Upper lobe of right lung (tissue), 1 donor: ENCODE measurements around the gene MYG1. TPM values are rescaled to one million over a fixed set of nuclear protein-coding genes. Genes with fewer than 3 reads are reported as not detected.

Source experiments
- ATAC-seq: fragments of 200-7000 bp; cut with Tn5 transposase; one replicate; pipeline ENCODE4 v1.9.1; 2020; ENCODE audit warnings: mild to moderate bottlenecking, moderate library complexity
- DNase-seq: peaks from one replicate; pipeline ENCODE4 v3.0.0-alpha.2; 2020
- H3K27ac ChIP-seq: fragments of 200-600 bp; one replicate; pipeline ENCODE4 v1.8.0; 2022
- H3K27me3 ChIP-seq: fragments of 200-600 bp; one replicate; pipeline ENCODE4 v1.8.0; 2022; ENCODE audit warnings: mild to moderate bottlenecking
- H3K36me3 ChIP-seq: fragments of 200-600 bp; one replicate; pipeline ENCODE4 v1.8.0; 2022
- H3K4me1 ChIP-seq: fragments of 200-600 bp; one replicate; pipeline ENCODE4 v1.8.0; 2022
- H3K4me3 ChIP-seq: fragments of 200-600 bp; one replicate; pipeline ENCODE4 v1.8.0; 2022; ENCODE audit warnings: mild to moderate bottlenecking
- H3K9me3 ChIP-seq: fragments of 200-600 bp; one replicate; pipeline ENCODE4 v1.8.0; 2022
- intact Hi-C: fragments of 100-400 bp; cut with DNase I; formaldehyde crosslinking; loops from one replicate; pipeline ENCODE4 v1.11.0; 2022
- total RNA-seq: library from RNA; stranded (reverse); fragmentation: NEBNext Ultra II Directional; extraction: Animal tissue kit (Norgen Biotek cat#: 25700); gene quantifications from one replicate; pipeline ENCODE4 v1.2.1, GENCODE V29; 2021
- TF ChIP-seq, protein P1 (sequence below): fragments of 200-600 bp; IDR thresholded peaks from one replicate; pipeline ENCODE4 v1.8.0; 2022; ENCODE audit warnings: antibody characterized with exemption
- donor health status: DM: no; HTN: yes; CAD: no; lungs with severe emphysema.

Gene MYG1
- total RNA-seq, 1 donor from 2014 or later: 41.9 TPM

DNA sequence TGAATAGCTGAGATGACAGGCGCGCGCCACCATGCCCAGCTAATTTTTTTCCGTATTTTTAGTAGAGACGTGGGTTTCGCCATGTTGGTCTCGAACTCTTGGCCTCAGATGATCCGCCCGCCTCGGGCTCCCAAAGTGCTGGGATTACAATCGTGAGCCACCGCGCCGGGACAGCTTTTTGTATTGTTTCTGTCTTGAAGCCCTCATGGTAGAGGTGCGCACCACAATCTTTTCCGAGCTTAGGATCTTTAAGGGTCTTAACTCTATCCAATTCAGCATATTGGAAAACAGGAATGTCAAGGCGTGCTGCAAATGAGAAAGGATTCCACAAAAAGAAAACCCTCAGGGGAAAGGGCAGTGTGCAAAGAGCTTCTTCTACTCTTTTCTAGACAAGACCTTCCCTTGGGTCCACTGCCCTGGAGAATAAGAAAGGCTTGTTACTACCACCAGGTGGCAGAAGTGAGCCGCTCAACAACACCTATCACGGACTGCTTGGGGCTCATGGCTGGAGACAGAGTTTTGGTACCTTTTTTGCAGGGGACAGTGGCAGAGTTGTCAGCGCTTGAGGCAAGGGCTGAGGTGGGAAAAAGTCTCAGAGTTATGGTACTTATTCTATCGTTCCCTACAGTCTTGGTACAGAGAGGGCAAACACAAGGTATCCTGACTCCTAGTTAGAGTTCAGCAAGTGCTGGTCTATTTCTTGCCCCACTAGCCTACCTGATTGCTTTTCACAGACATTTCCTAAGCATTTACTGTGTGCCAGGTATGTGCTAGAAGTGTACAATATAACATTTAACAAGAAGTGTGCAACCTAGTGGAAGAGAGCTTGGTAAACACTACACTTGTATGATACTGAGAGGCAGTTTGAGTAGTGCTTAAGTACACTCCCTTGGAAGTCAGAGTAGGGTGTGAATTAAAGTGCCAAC, 53.1 kb downstream of the MYG1 start:
- intact Hi-C loops: loop anchor here (5.0 to 10.0 kb wide), 2 partner anchors 70 to 152 kb away; partner anchors contain the start of genes AMHR2, NPFF and TARBP2
- Histone ChIP-seq H3K4me3 (no peak overlapping the region), H3K9me3 (no peaks in the 10 kb centered on the region), H3K27ac (no peak overlapping the region), H3K4me1 (peaks cover 7% of the 10 kb centered on the region), H3K27me3 (no peaks in the 10 kb centered on the region), H3K36me3 (no peaks in the 10 kb centered on the region)
- DNase-seq (peak; percentile 76), ATAC-seq (peak; percentile 98)
- TF ChIP-seq, protein P1, sequence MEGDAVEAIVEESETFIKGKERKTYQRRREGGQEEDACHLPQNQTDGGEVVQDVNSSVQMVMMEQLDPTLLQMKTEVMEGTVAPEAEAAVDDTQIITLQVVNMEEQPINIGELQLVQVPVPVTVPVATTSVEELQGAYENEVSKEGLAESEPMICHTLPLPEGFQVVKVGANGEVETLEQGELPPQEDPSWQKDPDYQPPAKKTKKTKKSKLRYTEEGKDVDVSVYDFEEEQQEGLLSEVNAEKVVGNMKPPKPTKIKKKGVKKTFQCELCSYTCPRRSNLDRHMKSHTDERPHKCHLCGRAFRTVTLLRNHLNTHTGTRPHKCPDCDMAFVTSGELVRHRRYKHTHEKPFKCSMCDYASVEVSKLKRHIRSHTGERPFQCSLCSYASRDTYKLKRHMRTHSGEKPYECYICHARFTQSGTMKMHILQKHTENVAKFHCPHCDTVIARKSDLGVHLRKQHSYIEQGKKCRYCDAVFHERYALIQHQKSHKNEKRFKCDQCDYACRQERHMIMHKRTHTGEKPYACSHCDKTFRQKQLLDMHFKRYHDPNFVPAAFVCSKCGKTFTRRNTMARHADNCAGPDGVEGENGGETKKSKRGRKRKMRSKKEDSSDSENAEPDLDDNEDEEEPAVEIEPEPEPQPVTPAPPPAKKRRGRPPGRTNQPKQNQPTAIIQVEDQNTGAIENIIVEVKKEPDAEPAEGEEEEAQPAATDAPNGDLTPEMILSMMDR: peak; percentile 90

- Histone ChIP-seq H3K36me3 (no peaks in the 10 kb centered on the region), H3K27me3 (no peaks in the 10 kb centered on the region), H3K4me1 (peaks cover 7% of the 10 kb centered on the region), H3K4me3 (no peak overlapping the region), H3K9me3 (no peaks in the 10 kb centered on the region), H3K27ac (no peak overlapping the region)
- TF ChIP-seq, protein P1: no peak
- no peak for DNase-seq
- peak; percentile 41 for ATAC-seq
- intact Hi-C loops: loop anchor here (5.0 to 10.0 kb wide), 2 partner anchors 69 to 152 kb away; partner anchors contain the start of genes AMHR2, NPFF and TARBP2
These were observed 53.8 kb downstream of the MYG1 start for GRCh38 chr12:53353257-53353655.

- Histone ChIP-seq H3K27me3 (no peaks in the 10 kb centered on the region), H3K4me3 (no peak overlapping the region), H3K9me3 (no peaks in the 10 kb centered on the region), H3K36me3 (no peaks in the 10 kb centered on the region), H3K27ac (no peak overlapping the region), H3K4me1 (peaks cover 7% of the 10 kb centered on the region)
- TF ChIP-seq, protein P1: no peak
- intact Hi-C loops: loop anchor here (10.0 kb wide), 1 partner anchor 150 kb away; the partner anchor contains the start of genes NPFF and TARBP2
- no peak for ATAC-seq
- no peak for DNase-seq
These were observed 55.6 kb downstream of the MYG1 start for GRCh38 chr12:53355121-53355520.

Other genes with a start within 250 kb of the MYG1 start
- gene TNS2, start 249.6 kb upstream of the MYG1 start, total RNA-seq: 232 TPM
- 50.4 TPM for gene SPRYD3, start 220.3 kb upstream of the MYG1 start, total RNA-seq
- 34.6 TPM for gene IGFBP6, start 202.0 kb upstream of the MYG1 start, total RNA-seq
- not detected for gene SOAT2, start 196.2 kb upstream of the MYG1 start, total RNA-seq
- 46.8 TPM for gene ZNF740, start 119.0 kb upstream of the MYG1 start, total RNA-seq
- gene CSAD, start 118.8 kb upstream of the MYG1 start, total RNA-seq: 41.7 TPM
- 7.7 TPM for gene ITGB7, start 92.4 kb upstream of the MYG1 start, total RNA-seq
- gene RARG, start 67.5 kb upstream of the MYG1 start, total RNA-seq: 23.8 TPM
- 0.35 TPM for gene ESPL1, start 31.4 kb upstream of the MYG1 start, total RNA-seq
- 424 TPM for gene PFDN5, start 4.2 kb upstream of the MYG1 start, total RNA-seq
- 43.2 TPM for gene AAAS, start 21.9 kb downstream of the MYG1 start, total RNA-seq
- not detected for gene SP7, start 36.7 kb downstream of the MYG1 start, total RNA-seq
- gene SP1, start 80.5 kb downstream of the MYG1 start, total RNA-seq: 87.7 TPM
- 0.46 TPM for gene AMHR2, start 124.2 kb downstream of the MYG1 start, total RNA-seq
- gene PRR13, start 142.0 kb downstream of the MYG1 start, total RNA-seq: 172 TPM
- gene PCBP2, start 152.4 kb downstream of the MYG1 start, total RNA-seq: 727 TPM
- gene MAP3K12, start 199.8 kb downstream of the MYG1 start, total RNA-seq: 22.3 TPM
- gene TARBP2, start 201.6 kb downstream of the MYG1 start, total RNA-seq: 33.1 TPM
- not detected for gene NPFF, start 207.8 kb downstream of the MYG1 start, total RNA-seq